Caco-2 (cell line): ENCODE measurements around the gene MARVELD1. TPM values are rescaled to one million over a fixed set of nuclear protein-coding genes. Genes with fewer than 3 reads are reported as not detected.

Experiments
- BruUV-seq: library from RNA; stranded (reverse); fragments of 400-500 nt; replicated peaks from 2 replicates; lab custom pipeline; 2021; lab: Mats Ljungman, UMichigan
- CTCF ChIA-PET: fragments of 300-600 bp; sonication (Branson Sonifier 250); formaldehyde crosslinking; loops from one replicate; lab custom pipeline; 2022; ENCODE audit warnings: antibody characterized with exemption; lab: Charles Lee
- POLR2A ChIA-PET: fragments of 300-600 bp; sonication (Branson Sonifier 250); formaldehyde crosslinking; loops from one replicate; lab custom pipeline; 2022; ENCODE audit warnings: antibody characterized with exemption; lab: Charles Lee
- DNase-seq, 2 experiments: peaks; one replicate each; pipeline versions ENCODE4 v3.0.0 to v3.0.0-alpha.2; 2020 to 2022
- H3K27me3 ChIP-seq: replicated peaks from 2 replicates; pipeline ENCODE4 v1.6.0; 2011; ENCODE audit warnings: low read length; ENCODE audit not compliant: control insufficient read depth, insufficient read depth
- H3K36me3 ChIP-seq: 2 replicates; pipeline ENCODE4 v1.5.1; 2011; ENCODE audit warnings: low read length; ENCODE audit not compliant: control insufficient read depth, insufficient read depth
- H3K4me1 ChIP-seq: fragments of 250-450 bp; sonication (Bioruptor Pico); 2 replicates; pipeline ENCODE4 v1.5.1; 2020; ENCODE audit warnings: mild to moderate bottlenecking
- H3K4me3 ChIP-seq: 2 replicates; pipeline ENCODE4 v1.5.1; 2011; ENCODE audit warnings: low read depth, mild to moderate bottlenecking, control low read depth, low read length
- H3K9me3 ChIP-seq: fragments of 250-450 bp; sonication (Bioruptor Pico); 2 replicates; pipeline ENCODE4 v1.5.1; 2020; ENCODE audit warnings: mild to moderate bottlenecking, moderate library complexity
- H3K27ac Mint-ChIP-seq: one replicate; pipeline ENCODE4 v1.8.0; 2022; ENCODE audit warnings: mixed read lengths; ENCODE audit not compliant: unreplicated experiment
- H3K27me3 Mint-ChIP-seq: one replicate; pipeline ENCODE4 v1.8.0; 2022; ENCODE audit warnings: mixed read lengths; ENCODE audit not compliant: insufficient read depth, unreplicated experiment
- H3K36me3 Mint-ChIP-seq: one replicate; pipeline ENCODE4 v1.8.0; 2022; ENCODE audit warnings: mild to moderate bottlenecking, mixed read lengths; ENCODE audit not compliant: insufficient read depth, unreplicated experiment
- H3K4me1 Mint-ChIP-seq: one replicate; pipeline ENCODE4 v1.8.0; 2022; ENCODE audit warnings: low read depth, mixed read lengths; ENCODE audit not compliant: unreplicated experiment
- H3K4me3 Mint-ChIP-seq: one replicate; pipeline ENCODE4 v1.8.0; 2022; ENCODE audit warnings: mild to moderate bottlenecking, moderate library complexity, mixed read lengths; ENCODE audit not compliant: unreplicated experiment
- H3K9me3 Mint-ChIP-seq: one replicate; pipeline ENCODE4 v1.8.0; 2022; ENCODE audit warnings: mixed read lengths; ENCODE audit not compliant: unreplicated experiment
- CTCF ChIP-seq, 2 experiments: fragments of 200-600 bp in 1 of 2; IDR thresholded peaks; 1 replicate in 1 of 2; 2 replicates in 1 of 2; pipeline versions ENCODE4 v1.5.1 to v1.8.0; 2011 to 2022; ENCODE audit warnings: antibody characterized with exemption in 1 of 2, control low read depth in 1 of 2, inconsistent platforms in 1 of 2, low read depth in 1 of 2, low read length in 1 of 2, mild to moderate bottlenecking in 1 of 2, moderate library complexity in 1 of 2; ENCODE audit not compliant: insufficient read depth in 1 of 2, severe bottlenecking in 1 of 2, unreplicated experiment in 1 of 2
- intact Hi-C: fragments of 100-400 bp; cut with micrococcal nuclease; formaldehyde crosslinking; loops from one replicate; pipeline ENCODE4 v1.10.0; 2022; ENCODE audit not compliant: unreplicated experiment
- total RNA-seq: library from RNA; stranded (reverse); gene quantifications from 2 replicates; pipeline ENCODE4 v1.2.3, GENCODE V29; 2022

The MARVELD1 gene
- total RNA-seq, 1 experiment from 2014 or later = 19.6 TPM

DNA sequence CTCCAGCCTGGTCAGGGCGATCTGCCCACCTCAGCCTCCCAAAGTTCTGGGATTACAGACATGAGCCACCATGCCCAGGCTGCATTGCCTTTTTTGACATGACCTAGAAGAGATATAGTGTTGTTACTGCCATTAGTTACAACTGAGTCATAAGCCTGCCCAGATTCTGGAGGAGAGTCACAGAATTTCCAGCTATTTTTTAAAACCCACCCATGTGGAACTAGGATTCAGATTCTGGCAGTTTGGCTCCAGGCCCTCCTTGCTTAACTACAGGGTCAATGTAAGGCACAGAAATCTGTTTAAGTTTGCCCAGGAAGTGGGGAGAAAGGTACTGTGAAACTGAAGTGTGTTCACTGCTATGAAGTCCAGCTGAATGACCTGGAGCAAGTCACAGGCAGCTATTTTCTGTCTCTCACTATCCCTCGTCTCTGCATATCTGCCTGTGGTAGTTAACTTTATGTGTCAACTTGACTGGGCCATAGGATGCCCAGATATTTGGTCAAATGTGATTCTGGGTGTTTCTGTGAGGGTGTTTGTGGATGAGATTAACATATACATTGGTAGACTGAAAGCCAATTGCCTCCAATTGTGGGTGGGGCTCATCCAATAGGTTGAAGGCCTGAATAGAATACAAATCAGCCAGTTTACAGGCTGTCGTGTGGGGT, 8.4 kb upstream of the MARVELD1 start:
- H3K4me3 Mint-ChIP-seq = no peak overlapping the region
- H3K4me3 ChIP-seq = no peak overlapping the region
- no peaks in the 10 kb centered on the region for H3K36me3 ChIP-seq
- peaks cover 11% of the 10 kb centered on the region for H3K4me1 Mint-ChIP-seq
- CTCF ChIA-PET = interaction anchor here (0.7 to 1.9 kb wide), 3 partner anchors 28 to 1903 kb away, joined by 3 to 5 read pairs (median 3); partner anchors contain the start of gene ZFYVE27
- H3K36me3 Mint-ChIP-seq = no peaks in the 10 kb centered on the region
- peaks cover 15% of the 10 kb centered on the region for H3K4me1 ChIP-seq
- H3K9me3 ChIP-seq = no peaks in the 10 kb centered on the region
- no peak for DNase-seq
- TF ChIP-seq CTCF (IDR thresholded peaks at IDR 0.05; ENCODE audit: insufficient read depth in 1 of 2, low read depth in 1 of 2, low read length in 1 of 2, severe bottlenecking in 1 of 2, unreplicated experiment in 1 of 2) = no peak
- intact Hi-C loops = no loop called here
- BruUV-seq = no TSS peak
- no peaks in the 10 kb centered on the region for H3K27me3 ChIP-seq
- no peaks in the 10 kb centered on the region for H3K27me3 Mint-ChIP-seq
- no peak overlapping the region for H3K27ac Mint-ChIP-seq
- no peaks in the 10 kb centered on the region for H3K9me3 Mint-ChIP-seq
- POLR2A ChIA-PET = interaction anchor here (1.0 kb wide), 1 partner anchor 18 kb away, joined by 5 read pairs; the partner anchor contains the start of gene AVPI1

GRCh38 chr10:97707134-97707861, 6.2 kb upstream of the MARVELD1 start:
- ChIA-PET CTCF (no interaction called here), POLR2A (interaction anchor here (0.6 kb wide), 1 partner anchor 474 kb away, joined by 3 read pairs; no protein-coding TSS in a partner anchor)
- Mint-ChIP-seq H3K4me1 (peaks cover 11% of the 10 kb centered on the region), H3K36me3 (no peaks in the 10 kb centered on the region), H3K27me3 (no peaks in the 10 kb centered on the region), H3K9me3 (no peaks in the 10 kb centered on the region), H3K27ac (no peak overlapping the region), H3K4me3 (no peak overlapping the region)
- Histone ChIP-seq H3K27me3 (no peaks in the 10 kb centered on the region), H3K36me3 (no peaks in the 10 kb centered on the region), H3K4me3 (no peak overlapping the region), H3K4me1 (peaks cover 11% of the 10 kb centered on the region; the same call in 1 of the 2 replicates), H3K9me3 (no peaks in the 10 kb centered on the region)
- no TSS peak for BruUV-seq
- no peak for DNase-seq
- intact Hi-C loops = no loop called here
- TF ChIP-seq CTCF (IDR thresholded peaks at IDR 0.05; ENCODE audit: insufficient read depth in 1 of 2, low read depth in 1 of 2, low read length in 1 of 2, severe bottlenecking in 1 of 2, unreplicated experiment in 1 of 2) = no peak

GRCh38 chr10:97708167-97708566, 5.4 kb upstream of the MARVELD1 start:
- intact Hi-C loops = no loop called here
- Mint-ChIP-seq H3K4me3 (no peak overlapping the region), H3K36me3 (peaks cover 4% of the 10 kb centered on the region), H3K4me1 (peaks cover 17% of the 10 kb centered on the region), H3K9me3 (no peaks in the 10 kb centered on the region), H3K27ac (no peak overlapping the region), H3K27me3 (no peaks in the 10 kb centered on the region)
- TF ChIP-seq CTCF (IDR thresholded peaks at IDR 0.05; ENCODE audit: insufficient read depth in 1 of 2, low read depth in 1 of 2, low read length in 1 of 2, severe bottlenecking in 1 of 2, unreplicated experiment in 1 of 2) = no peak
- no peaks in the 10 kb centered on the region for H3K9me3 ChIP-seq
- H3K4me3 ChIP-seq = no peak overlapping the region
- peaks cover 16% of the 10 kb centered on the region; the same call in 1 of the 2 replicates for H3K4me1 ChIP-seq
- no peaks in the 10 kb centered on the region for H3K36me3 ChIP-seq
- ChIA-PET POLR2A (no interaction called here), CTCF (interaction anchor here (0.5 kb wide), 1 partner anchor 37 kb away, joined by 3 read pairs; no protein-coding TSS in a partner anchor)
- BruUV-seq = no TSS peak
- no peak for DNase-seq
- H3K27me3 ChIP-seq = no peaks in the 10 kb centered on the region
